ENCODE results near the gene NUP210L. TPM values are rescaled to one million over a fixed set of nuclear protein-coding genes. Genes with fewer than 3 reads are reported as not detected.
"Not testable (repeated sequence)": the region's sequence is repeated elsewhere in the genome, so short reads cannot be mapped to it uniquely, and the experiment has no call there.

The NUP210L gene
- total RNA-seq, 2 donors from 2014 or later = 0.14 to 0.41 TPM

DNA sequence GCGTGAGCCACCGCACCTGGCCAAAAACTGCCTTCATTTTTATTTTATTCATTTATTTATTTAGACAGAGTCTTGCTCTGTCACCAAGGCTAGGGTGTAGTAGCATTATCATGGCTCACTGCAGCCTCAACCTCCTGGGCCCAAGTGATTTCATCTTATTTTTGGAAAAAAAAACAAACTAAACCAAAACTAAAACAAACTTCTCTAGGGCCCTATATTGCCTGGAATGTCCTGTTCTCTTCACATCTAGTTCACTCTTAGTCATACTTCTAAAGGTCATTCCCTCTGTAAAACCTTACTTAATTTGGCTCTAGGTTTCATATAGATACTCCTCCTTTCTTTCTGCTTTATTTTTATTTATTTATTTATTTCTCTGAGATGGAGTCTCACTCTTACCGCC lies 148.7 kb downstream of the NUP210L start:
- no peak for DNase-seq (ENCODE audit: low spot score)
- no peaks in the 10 kb centered on the region for H3K9me3 ChIP-seq
- H3K4me1 ChIP-seq (ENCODE audit: control insufficient read depth in 1 of 2, low read depth in 2 of 2) = peaks cover 0 to 13% of the 10 kb centered on the region in 2 donors
- H3K27me3 ChIP-seq (replicated peaks; ENCODE audit: insufficient read depth) = no peaks in the 10 kb centered on the region
- no peak for TF ChIP-seq CTCF (IDR thresholded peaks at IDR 0.05)
- no peak overlapping the region for H3K4me3 ChIP-seq
- H3K27ac ChIP-seq = peak overlapping the region in 1 of 2 donors; percentile 27
- peak; percentile 43 for ATAC-seq (ENCODE audit: insufficient number of reproducible peaks, low FRiP score, low read depth)
- H3K36me3 ChIP-seq = no peaks in the 10 kb centered on the region

DNA sequence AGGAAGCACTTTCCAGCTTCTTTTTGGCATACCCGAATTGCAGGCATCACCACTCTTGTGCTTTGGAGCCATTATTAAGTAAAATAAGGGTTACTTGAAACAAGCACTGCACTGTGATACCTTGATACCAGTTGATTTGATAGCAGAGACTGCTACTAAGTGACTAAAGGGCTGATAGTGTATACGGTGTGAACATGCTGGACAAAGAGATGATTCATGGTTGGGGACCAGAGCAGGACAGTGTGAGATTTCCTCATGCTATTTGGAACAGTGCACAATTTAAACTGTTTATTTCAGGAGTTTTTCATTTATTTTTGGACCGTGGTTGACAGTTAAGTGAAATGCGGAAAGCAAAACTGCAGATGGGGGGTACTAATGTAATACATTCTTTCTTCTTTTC lies 154.5 kb downstream of the NUP210L start:
- no peak for TF ChIP-seq CTCF (IDR thresholded peaks at IDR 0.05)
- ATAC-seq (ENCODE audit: insufficient number of reproducible peaks, low FRiP score, low read depth) = no peak
- no peak overlapping the region for H3K4me3 ChIP-seq
- no peaks in the 10 kb centered on the region for H3K9me3 ChIP-seq
- no peak for DNase-seq (ENCODE audit: low spot score)
- H3K4me1 ChIP-seq (ENCODE audit: control insufficient read depth in 1 of 2, low read depth in 2 of 2) = peaks cover 0 to 2% of the 10 kb centered on the region in 2 donors
- H3K36me3 ChIP-seq = no peaks in the 10 kb centered on the region
- H3K27me3 ChIP-seq (replicated peaks; ENCODE audit: insufficient read depth) = no peaks in the 10 kb centered on the region
- H3K27ac ChIP-seq = no peak overlapping the region

DNA sequence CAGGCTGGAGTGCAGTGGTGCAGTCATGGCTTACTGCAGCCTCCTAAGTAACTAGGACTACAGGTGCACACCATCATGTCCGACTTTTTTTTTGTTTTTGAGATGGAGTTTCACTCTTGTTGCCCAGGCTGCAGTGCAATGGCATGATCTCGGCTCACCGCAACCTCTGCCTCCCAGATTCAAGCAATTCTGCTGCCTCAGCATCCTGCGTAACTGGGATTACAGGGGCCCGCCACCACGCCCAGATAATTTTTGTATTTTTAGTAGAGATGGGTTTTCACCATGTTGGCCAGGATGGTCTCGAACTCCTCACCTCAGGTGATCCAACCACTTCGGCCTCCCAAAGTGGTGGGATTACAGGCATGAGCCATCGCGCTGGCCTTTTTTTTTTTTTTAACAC lies 158.0 kb downstream of the NUP210L start:
- not testable (repeated sequence) for ATAC-seq (ENCODE audit: insufficient number of reproducible peaks, low FRiP score, low read depth); DNase-seq (ENCODE audit: low spot score); H3K4me3 ChIP-seq; H3K27ac ChIP-seq; H3K27me3 ChIP-seq (replicated peaks; ENCODE audit: insufficient read depth); H3K9me3 ChIP-seq
- H3K36me3 ChIP-seq = peaks cover 21% of the 10 kb centered on the region
- peaks cover 9 to 17% of the 10 kb centered on the region in 2 donors for H3K4me1 ChIP-seq (ENCODE audit: control insufficient read depth in 1 of 2, low read depth in 2 of 2)

GRCh38 chr1:153995640-153996039 lies 159.2 kb downstream of the NUP210L start:
- Histone ChIP-seq H3K27me3 (replicated peaks; ENCODE audit: insufficient read depth) (no peaks in the 10 kb centered on the region), H3K27ac (no peak overlapping the region), H3K4me3 (no peak overlapping the region), H3K36me3 (peaks cover 23% of the 10 kb centered on the region), H3K9me3 (no peaks in the 10 kb centered on the region), H3K4me1 (ENCODE audit: control insufficient read depth in 1 of 2, low read depth in 2 of 2) (peaks cover 12 to 24% of the 10 kb centered on the region in 2 donors)
- DNase-seq (ENCODE audit: low spot score) = no peak
- no peak for TF ChIP-seq CTCF (IDR thresholded peaks at IDR 0.05)
- no peak for ATAC-seq (ENCODE audit: insufficient number of reproducible peaks, low FRiP score, low read depth)

GRCh38 chr1:153995202-153995601 lies 159.7 kb downstream of the NUP210L start:
- ATAC-seq (ENCODE audit: insufficient number of reproducible peaks, low FRiP score, low read depth) = no peak
- no peak overlapping the region for H3K4me3 ChIP-seq
- H3K4me1 ChIP-seq (ENCODE audit: control insufficient read depth in 1 of 2, low read depth in 2 of 2) = peaks cover 13 to 24% of the 10 kb centered on the region in 2 donors
- no peak for DNase-seq (ENCODE audit: low spot score)
- no peaks in the 10 kb centered on the region for H3K9me3 ChIP-seq
- peaks cover 23% of the 10 kb centered on the region for H3K36me3 ChIP-seq
- TF ChIP-seq CTCF (IDR thresholded peaks at IDR 0.05) = no peak
- H3K27ac ChIP-seq = no peak overlapping the region
- no peaks in the 10 kb centered on the region for H3K27me3 ChIP-seq (replicated peaks; ENCODE audit: insufficient read depth)

DNA sequence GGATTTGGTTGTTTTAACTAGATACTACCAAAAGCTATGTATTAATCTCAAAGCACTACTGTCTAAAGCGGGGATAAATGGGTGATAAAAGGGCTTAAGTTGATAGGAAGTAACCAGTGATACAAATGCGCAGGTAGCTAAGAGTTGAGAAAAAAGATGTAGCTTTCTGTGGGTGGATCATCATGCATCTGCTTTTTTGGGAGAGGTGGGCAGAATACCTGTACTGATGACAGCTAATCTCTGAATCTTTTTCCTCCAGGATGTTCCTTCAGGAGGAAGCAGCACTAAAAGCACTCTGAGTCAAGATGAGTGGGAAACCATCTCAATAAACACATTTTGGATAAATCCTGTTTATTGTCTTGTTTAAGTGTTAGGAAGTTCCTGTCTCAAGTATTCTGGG lies 163.1 kb downstream of the NUP210L start:
- no peak for TF ChIP-seq CTCF (IDR thresholded peaks at IDR 0.05)
- Histone ChIP-seq H3K27ac (peak overlapping the region; percentile 94 to 98), H3K4me1 (ENCODE audit: control insufficient read depth in 1 of 2, low read depth in 2 of 2) (peaks cover 16 to 28% of the 10 kb centered on the region in 2 donors), H3K9me3 (no peaks in the 10 kb centered on the region), H3K27me3 (replicated peaks; ENCODE audit: insufficient read depth) (no peaks in the 10 kb centered on the region), H3K4me3 (peak overlapping the region; percentile 95), H3K36me3 (peaks cover 23% of the 10 kb centered on the region)
- DNase-seq (ENCODE audit: low spot score) (no peak), ATAC-seq (ENCODE audit: insufficient number of reproducible peaks, low FRiP score, low read depth) (no peak)
